Measurements from ENCODE around the gene NEURL3. TPM values are rescaled to one million over a fixed set of nuclear protein-coding genes. Genes with fewer than 3 reads are reported as not detected.

Gene NEURL3
- total and polyA plus RNA-seq, 2 donors (not counting 3 experiments of a cell fraction or from before 2014, with no cell fraction given): not detected

GRCh38 chr2:96510931-96511595, 5.9 kb upstream of the NEURL3 start:
- dilution Hi-C loops (cut with MboI; ENCODE audit: extremely low pct_ligation_motif_present, low sequenced_read_pairs): no loop called here
- Histone ChIP-seq H3K9me3 (replicated peaks; ENCODE audit: control insufficient read depth, insufficient read depth, low read length) (no peaks in the 10 kb centered on the region), H3K9ac (replicated peaks; ENCODE audit: extremely low read depth, insufficient read depth, low read length) (no peak overlapping the region), H3K27me3 (ENCODE audit: control insufficient read depth in 2 of 2, insufficient read depth in 2 of 2, low read length in 2 of 2) (peaks cover 2 to 3% of the 10 kb centered on the region in 2 experiments), H3K9me1 (replicated peaks; ENCODE audit: control insufficient read depth, extremely low read depth, insufficient read depth, low read length) (no peaks in the 10 kb centered on the region), H2AFZ (ENCODE audit: low read depth, low read length) (no peak overlapping the region), H3K4me1 (ENCODE audit: control insufficient read depth, extremely low read depth, insufficient read depth, low read length) (no peaks in the 10 kb centered on the region), H3K27ac (ENCODE audit: insufficient read depth, low read depth, low read length) (no peak overlapping the region), H3K36me3 (ENCODE audit: control insufficient read depth in 2 of 2, extremely low read depth in 1 of 2, insufficient read depth in 2 of 2, low read length in 2 of 2) (no peaks in the 10 kb centered on the region), H3K79me2 (ENCODE audit: control insufficient read depth, insufficient read depth, low read length) (no peaks in the 10 kb centered on the region), H4K20me1 (replicated peaks; ENCODE audit: control insufficient read depth, extremely low read depth, insufficient read depth, low read length) (no peaks in the 10 kb centered on the region), H3K4me2 (ENCODE audit: insufficient read depth, low read length) (no peak overlapping the region), H3K4me3 (replicated peaks in 1 of 3; ENCODE audit: insufficient read depth in 1 of 3, low read depth in 1 of 3, low read length in 3 of 3) (no peak overlapping the region)
- intact Hi-C loops (cut with micrococcal nuclease): no loop called here
- CTCF ChIA-PET: interaction anchor here (0.8 to 11.6 kb wide), 10 partner anchors 16 to 374 kb away, joined by 3 to 451 read pairs (median 4); partner anchors contain the start of gene ASTL
- no TSS peak for BruUV-seq (replicated peaks)
- POLR2A ChIA-PET: no interaction called here
- no peak for TF ChIP-seq MAX (IDR thresholded peaks at IDR 0.05; ENCODE audit: insufficient read depth, insufficient read length)
- TF ChIP-seq POLR2A (IDR thresholded peaks at IDR 0.05; ENCODE audit: low read depth, low read length): no peak
- no peak for TF ChIP-seq POLR2AphosphoS5 (IDR thresholded peaks at IDR 0.05; ENCODE audit: insufficient read depth, low read depth, low read length)
- no peak for TF ChIP-seq FOS (IDR thresholded peaks at IDR 0.05; ENCODE audit: borderline replicate concordance, insufficient read depth, low read length)
- TF ChIP-seq JUN (IDR thresholded peaks at IDR 0.05; ENCODE audit: borderline replicate concordance, insufficient read depth, insufficient read length, low read depth): no peak
- TF ChIP-seq EZH2 (IDR thresholded peaks at IDR 0.05; ENCODE audit: borderline replicate concordance, low read depth, low read length, severe bottlenecking): no peak
- TF ChIP-seq MYC (IDR thresholded peaks at IDR 0.05; ENCODE audit: low read depth, low read length): no peak
- no peak for TF ChIP-seq CTCF (IDR thresholded peaks at IDR 0.05; ENCODE audit: extremely low read depth in 1 of 2, insufficient read depth in 1 of 2, low read depth in 1 of 2, low read length in 2 of 2)
- TF ChIP-seq GATA2 (IDR thresholded peaks at IDR 0.05; ENCODE audit: insufficient read depth, insufficient read length, low read depth, low read length): no peak
- FAIRE-seq: no peak
- no peak for DNase-seq (ENCODE audit: low read depth, low spot score)

Data from endothelial cell of umbilical vein (primary cell).